HAP-1 (cell line): ENCODE data around the gene PRUNE2.

Source experiments
- DNase-seq, 2 experiments: peaks; one replicate each; pipeline ENCODE4 v3.0.0-alpha.2; 2016 to 2020; ENCODE audit warnings: low spot score in 2 of 2
- H3K27me3 ChIP-seq: fragments of 250-450 bp; sonication (Bioruptor Pico); 2 replicates; pipeline ENCODE4 v1.5.1; 2020; ENCODE audit warnings: low read depth, mild to moderate bottlenecking, moderate library complexity
- H3K36me3 ChIP-seq: fragments of 250-450 bp; sonication (Bioruptor Pico); replicated peaks from 2 replicates; pipeline ENCODE4 v1.5.1; 2020; ENCODE audit warnings: mild to moderate bottlenecking
- H3K4me1 ChIP-seq: fragments of 250-450 bp; sonication (Bioruptor Pico); 2 replicates; pipeline ENCODE4 v1.5.1; 2020; ENCODE audit warnings: mild to moderate bottlenecking
- H3K4me3 ChIP-seq: fragments of 250-450 bp; sonication (Bioruptor Pico); 2 replicates; pipeline ENCODE4 v1.5.1; 2020; ENCODE audit warnings: mild to moderate bottlenecking, moderate library complexity
- H3K9me3 ChIP-seq: fragments of 250-450 bp; sonication (Bioruptor Pico); 2 replicates; pipeline ENCODE4 v1.5.1; 2020; ENCODE audit warnings: mild to moderate bottlenecking, moderate library complexity
- in situ Hi-C: fragments of 300-500 bp; cut with MboI; formaldehyde crosslinking; loops from 3 replicates; pipeline ENCODE4 v1.14.3; 2020; ENCODE audit warnings: low sequenced_read_pairs, inconsistent platforms, mixed read lengths

The PRUNE2 gene

DNA sequence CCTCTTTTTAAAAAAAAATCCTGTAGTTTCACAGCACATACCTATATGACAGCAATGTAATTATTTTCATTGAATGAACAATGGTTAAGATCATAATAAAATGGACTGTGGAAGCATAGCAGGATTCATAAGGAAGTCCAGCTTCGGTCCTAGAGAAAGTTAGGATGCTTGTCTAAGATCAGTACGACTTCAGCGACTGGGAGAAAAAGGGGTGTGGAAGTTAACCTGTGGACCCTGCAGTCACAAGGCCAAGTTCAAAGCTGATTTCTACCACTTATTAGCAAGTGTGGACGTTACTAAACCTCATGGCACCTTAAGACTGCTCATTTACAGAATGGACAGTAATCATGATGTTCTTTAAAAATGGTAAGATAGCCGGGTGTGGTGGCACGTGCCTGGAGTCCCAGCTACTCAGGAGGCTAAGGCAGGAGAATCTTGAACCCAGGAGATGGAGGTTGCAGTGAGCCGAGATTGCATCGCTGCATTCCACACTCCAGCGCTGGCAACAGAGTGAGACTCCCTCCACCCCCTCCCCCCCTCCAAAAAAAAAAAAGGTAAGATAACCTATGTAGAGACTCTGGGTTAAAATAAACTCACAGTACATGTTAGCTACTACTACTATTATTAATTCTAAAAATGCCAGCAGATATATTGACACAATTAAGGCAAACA lies 213.3 kb downstream of the PRUNE2 start:
- no peak for DNase-seq
- Histone ChIP-seq H3K4me3 (no peak overlapping the region), H3K9me3 (no peaks in the 10 kb centered on the region), H3K27me3 (0 out of 2 replicates have a peak, but pooled peaks cover 2% of the 10 kb centered on the region), H3K36me3 (no peaks in the 10 kb centered on the region), H3K4me1 (no peaks in the 10 kb centered on the region)
- in situ Hi-C loops, result no loop called here

DNA sequence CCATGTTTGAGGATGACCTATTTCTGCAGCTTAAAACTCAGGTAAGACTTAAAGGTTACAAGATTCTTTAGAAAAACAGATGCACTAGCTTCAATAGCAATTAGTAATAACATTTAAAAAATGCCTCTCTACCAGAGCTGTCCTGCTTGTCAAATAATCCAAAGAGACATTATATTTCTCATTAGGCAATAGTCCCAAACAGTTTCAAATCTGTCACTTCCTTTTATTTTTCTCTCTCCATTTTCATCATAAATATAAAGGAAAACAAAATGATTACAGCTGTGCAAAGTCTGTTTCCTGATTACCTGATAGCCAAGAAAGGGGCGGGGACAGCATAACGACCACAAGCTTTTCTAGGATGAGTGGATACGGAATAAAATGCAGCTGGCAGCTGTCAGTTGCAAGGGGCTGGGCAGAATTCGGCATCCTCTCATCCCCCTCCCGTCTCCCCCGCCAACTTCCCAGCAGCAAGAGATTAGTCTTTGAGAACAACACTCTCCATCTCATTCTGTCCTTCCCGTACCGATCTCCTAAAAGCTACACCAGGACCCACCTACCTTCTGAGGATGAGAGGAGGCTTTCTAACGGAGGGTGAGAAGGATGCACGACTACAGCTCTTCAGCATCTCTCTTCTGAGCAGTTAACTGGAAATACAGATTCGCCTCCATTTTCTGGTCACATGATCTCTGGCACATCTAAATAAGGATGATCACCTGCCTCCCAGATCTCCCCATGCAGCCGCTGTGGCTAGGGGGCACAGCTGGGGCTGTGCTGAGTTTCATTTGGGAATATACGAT lies 214.2 kb downstream of the PRUNE2 start:
- in situ Hi-C loops, result no loop called here
- Histone ChIP-seq H3K36me3 (no peaks in the 10 kb centered on the region), H3K4me1 (no peaks in the 10 kb centered on the region), H3K4me3 (no peak overlapping the region), H3K27me3 (0 out of 2 replicates have a peak, but pooled peaks cover 2% of the 10 kb centered on the region), H3K9me3 (no peaks in the 10 kb centered on the region)
- DNase-seq, result no peak

DNA sequence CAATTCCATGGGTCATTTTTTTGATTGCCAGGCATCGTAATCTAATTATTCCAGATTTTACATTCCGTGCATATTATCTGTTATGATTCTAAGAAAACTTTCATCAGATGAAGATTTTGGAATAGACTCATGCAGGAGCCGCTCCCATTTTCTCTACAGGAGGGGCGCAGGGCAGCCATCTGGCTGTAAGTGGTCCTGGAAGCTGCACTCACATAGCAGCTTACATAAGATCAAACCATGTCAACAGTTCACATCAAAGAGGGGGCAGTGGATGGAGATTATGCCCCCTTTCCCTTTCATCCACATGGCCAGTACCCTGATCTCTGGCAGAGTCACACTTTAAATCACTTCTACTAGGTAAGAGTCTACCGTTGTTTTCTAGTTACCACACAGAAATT lies 214.9 kb downstream of the PRUNE2 start:
- Histone ChIP-seq H3K27me3 (0 out of 2 replicates have a peak, but pooled peaks cover 2% of the 10 kb centered on the region), H3K4me3 (no peak overlapping the region), H3K4me1 (no peaks in the 10 kb centered on the region), H3K36me3 (no peaks in the 10 kb centered on the region), H3K9me3 (no peaks in the 10 kb centered on the region)
- in situ Hi-C loops, result no loop called here
- no peak for DNase-seq

DNA sequence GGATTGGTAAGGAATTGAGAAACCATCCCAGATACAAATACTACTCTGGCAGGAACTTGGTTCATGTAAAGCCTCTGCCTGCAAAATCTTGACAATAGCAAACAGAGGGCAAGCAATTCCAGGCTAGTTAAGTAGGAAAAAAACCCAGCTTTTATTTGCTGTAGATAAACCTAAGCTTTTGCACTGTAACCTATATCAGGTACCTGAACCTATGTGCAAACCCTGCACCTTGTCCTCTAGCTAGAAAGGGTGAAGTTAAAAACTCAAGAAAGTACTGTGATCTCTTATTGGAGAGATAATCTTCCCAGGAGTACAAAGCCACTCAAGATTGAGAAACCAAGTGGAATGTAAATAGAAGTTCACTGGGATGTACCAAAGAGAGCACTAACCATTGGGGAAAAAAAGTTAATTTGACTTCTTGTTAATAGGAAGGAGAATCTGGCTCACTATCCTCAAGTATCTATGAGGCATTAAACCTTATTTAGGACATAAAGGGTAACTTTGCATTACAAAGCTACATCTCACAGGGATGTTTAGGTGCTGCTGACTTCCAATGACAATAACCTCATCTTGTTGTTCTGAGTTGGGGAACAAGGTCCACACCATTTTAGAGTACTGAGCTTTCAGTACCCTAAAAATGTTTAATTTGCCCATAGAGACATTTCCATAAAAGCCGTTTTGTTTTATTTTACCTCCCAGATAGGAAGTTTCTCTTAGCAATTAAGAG lies 215.5 kb downstream of the PRUNE2 start:
- no peak for DNase-seq
- Histone ChIP-seq H3K4me3 (no peak overlapping the region), H3K36me3 (no peaks in the 10 kb centered on the region), H3K9me3 (no peaks in the 10 kb centered on the region), H3K27me3 (0 out of 2 replicates have a peak, but pooled peaks cover under 1% of the 10 kb centered on the region), H3K4me1 (no peaks in the 10 kb centered on the region)
- in situ Hi-C loops, result no loop called here

- DNase-seq, result no peak
- in situ Hi-C loops, result no loop called here
- Histone ChIP-seq H3K4me1 (no peaks in the 10 kb centered on the region), H3K27me3 (no peaks in the 10 kb centered on the region), H3K9me3 (no peaks in the 10 kb centered on the region), H3K36me3 (no peaks in the 10 kb centered on the region), H3K4me3 (no peak overlapping the region)
These were observed 217.3 kb downstream of the PRUNE2 start for GRCh38 chr9:76688471-76689238.

- H3K36me3 ChIP-seq, result no peaks in the 10 kb centered on the region
- in situ Hi-C loops, result no loop called here
- H3K27me3 ChIP-seq, result no peaks in the 10 kb centered on the region
- H3K4me1 ChIP-seq, result no peaks in the 10 kb centered on the region
- H3K9me3 ChIP-seq, result no peaks in the 10 kb centered on the region
- no peak overlapping the region for H3K4me3 ChIP-seq
- no peak for DNase-seq
These were observed 218.0 kb downstream of the PRUNE2 start for GRCh38 chr9:76687861-76688391.

DNA sequence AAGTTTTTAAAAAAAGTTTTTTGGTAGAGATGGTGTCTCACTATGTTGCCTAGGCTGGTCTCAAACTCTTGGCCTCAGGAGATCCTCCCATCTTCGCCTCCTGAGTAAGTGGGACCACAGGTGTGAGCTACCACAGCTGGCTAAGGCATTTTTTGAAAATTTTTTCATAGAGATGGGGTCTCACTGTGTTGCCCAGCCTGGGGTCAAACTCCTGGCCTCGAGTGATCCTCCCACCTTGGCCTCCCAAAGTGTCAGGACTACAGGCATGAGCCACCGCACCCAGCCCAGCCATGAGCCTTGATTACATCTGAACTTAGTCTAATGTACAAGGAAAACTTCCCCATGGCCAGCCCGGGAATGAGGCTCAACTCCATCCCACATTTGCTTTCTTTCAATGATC lies 219.2 kb downstream of the PRUNE2 start:
- Histone ChIP-seq H3K9me3 (no peaks in the 10 kb centered on the region), H3K4me1 (no peaks in the 10 kb centered on the region), H3K27me3 (no peaks in the 10 kb centered on the region), H3K36me3 (no peaks in the 10 kb centered on the region), H3K4me3 (no peak overlapping the region)
- in situ Hi-C loops, result no loop called here
- DNase-seq, result no peak

GRCh38 chr9:76684213-76684612 lies 221.7 kb downstream of the PRUNE2 start:
- in situ Hi-C loops, result no loop called here
- H3K36me3 ChIP-seq, result no peaks in the 10 kb centered on the region
- no peaks in the 10 kb centered on the region for H3K9me3 ChIP-seq

GRCh38 chr9:76681556-76681955 lies 224.4 kb downstream of the PRUNE2 start:
- Histone ChIP-seq H3K4me1 (no peaks in the 10 kb centered on the region), H3K36me3 (no peaks in the 10 kb centered on the region), H3K9me3 (no peaks in the 10 kb centered on the region), H3K27me3 (no peaks in the 10 kb centered on the region), H3K4me3 (no peak overlapping the region)
- in situ Hi-C loops, result no loop called here
- no peak for DNase-seq

More at GRCh38 chr9:76684213-76684612, 221.7 kb downstream of the PRUNE2 start:
- no peak for DNase-seq
- Histone ChIP-seq H3K27me3 (no peaks in the 10 kb centered on the region), H3K4me1 (no peaks in the 10 kb centered on the region), H3K4me3 (no peak overlapping the region)

DNA sequence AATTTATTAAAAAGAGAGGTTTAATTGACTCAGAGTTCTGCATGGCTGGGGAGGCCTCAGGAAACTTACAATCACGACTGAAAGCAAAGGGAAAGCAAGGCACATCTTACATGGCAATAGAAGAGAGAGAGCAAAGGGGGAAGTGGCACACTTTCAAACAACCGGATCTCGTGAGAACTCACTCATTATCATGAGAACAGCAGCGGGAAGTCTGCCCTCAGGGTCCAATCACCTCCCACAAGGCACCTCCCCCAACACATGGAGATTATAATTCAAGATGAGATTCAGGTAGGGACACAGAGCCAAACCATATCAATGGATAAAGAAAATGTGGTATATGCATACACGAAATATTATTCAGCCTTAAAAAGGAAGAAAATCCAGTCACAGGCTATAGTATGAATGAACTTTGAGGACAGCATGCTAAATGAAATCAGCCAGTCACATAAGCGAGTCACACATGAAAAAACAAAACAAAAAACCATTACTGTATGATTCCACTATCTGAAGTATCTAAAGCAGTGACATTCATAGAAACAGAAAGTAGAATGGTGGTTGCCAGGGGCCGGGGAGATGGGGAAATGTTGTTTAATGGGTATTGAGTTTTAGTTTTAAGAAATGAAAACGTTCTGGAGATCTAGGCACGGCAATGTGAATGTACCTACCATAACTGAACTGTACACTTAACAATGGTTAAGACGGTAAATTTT lies 225.0 kb downstream of the PRUNE2 start:
- DNase-seq, result no peak
- no peaks in the 10 kb centered on the region for H3K9me3 ChIP-seq
- in situ Hi-C loops, result no loop called here
- H3K4me3 ChIP-seq, result no peak overlapping the region
- no peaks in the 10 kb centered on the region for H3K4me1 ChIP-seq
- H3K36me3 ChIP-seq, result no peaks in the 10 kb centered on the region
- no peaks in the 10 kb centered on the region for H3K27me3 ChIP-seq

DNA sequence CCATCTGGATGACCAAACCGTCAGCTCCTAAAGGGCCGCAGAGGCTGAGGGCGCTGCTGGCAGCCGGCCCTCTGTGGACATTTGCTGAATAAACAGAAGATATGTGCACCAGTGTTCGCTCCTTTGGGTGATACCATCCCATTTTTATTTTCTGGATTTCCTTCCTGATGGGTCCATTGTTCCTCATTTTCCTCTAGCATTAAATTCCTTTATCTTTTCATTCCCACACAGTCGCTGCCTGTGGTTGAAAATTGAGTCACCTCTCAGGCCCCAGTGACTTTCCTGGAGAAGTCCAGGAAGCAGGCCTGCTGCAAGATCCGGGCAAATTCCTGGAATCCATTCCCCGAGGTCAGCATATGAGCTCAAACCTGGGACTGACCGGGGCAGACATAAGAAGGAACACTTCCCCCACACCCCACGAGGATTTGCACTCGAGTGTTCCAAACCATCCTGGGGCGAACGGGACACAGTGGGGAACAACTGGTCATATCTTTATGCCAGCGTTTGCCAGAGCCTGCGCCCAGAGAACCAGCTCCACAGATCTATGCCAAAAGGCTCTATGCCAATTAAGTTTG lies 228.3 kb downstream of the PRUNE2 start:
- no peaks in the 10 kb centered on the region for H3K36me3 ChIP-seq
- H3K4me1 ChIP-seq, result no peaks in the 10 kb centered on the region
- in situ Hi-C loops, result no loop called here
- no peaks in the 10 kb centered on the region for H3K9me3 ChIP-seq
- H3K27me3 ChIP-seq, result no peaks in the 10 kb centered on the region
- no peak for DNase-seq
- H3K4me3 ChIP-seq, result no peak overlapping the region

- DNase-seq, result no peak
- H3K4me3 ChIP-seq, result no peak overlapping the region
- no peaks in the 10 kb centered on the region for H3K36me3 ChIP-seq
- H3K27me3 ChIP-seq, result no peaks in the 10 kb centered on the region
- no peaks in the 10 kb centered on the region for H3K9me3 ChIP-seq
- no peaks in the 10 kb centered on the region for H3K4me1 ChIP-seq
- in situ Hi-C loops, result no loop called here
These were observed 229.1 kb downstream of the PRUNE2 start for GRCh38 chr9:76676857-76677256.
